Activated B cell treated with CpG ODN at 0.5 μM for 24 hours (primary cell): ENCODE data around the gene CNTNAP2. TPM values are rescaled to one million over a fixed set of nuclear protein-coding genes. Genes with fewer than 3 reads are reported as not detected.

Experiments used
- ATAC-seq: fragments of 200-7000 bp; cut with Tn5 transposase; one replicate; pipeline ENCODE4 v1.10.0; 2021; ENCODE audit warnings: low read depth, mild to moderate bottlenecking, moderate library complexity
- CTCF ChIA-PET: fragments of 350-600 bp; sonication (Branson Sonifier 250); formaldehyde crosslinking; loops from one replicate; lab custom pipeline; 2021; ENCODE audit warnings: antibody characterized with exemption; lab: Charles Lee
- POLR2A ChIA-PET: fragments of 350-600 bp; sonication (Branson Sonifier 250); formaldehyde crosslinking; loops from one replicate; lab custom pipeline; 2021; ENCODE audit warnings: antibody characterized with exemption; lab: Charles Lee
- DNase-seq: peaks from one replicate; pipeline ENCODE4 v3.0.0; 2022
- H3K27ac Mint-ChIP-seq: one replicate; pipeline ENCODE4 v1.8.0; 2020; ENCODE audit warnings: mixed read lengths
- H3K27me3 Mint-ChIP-seq: one replicate; pipeline ENCODE4 v1.8.0; 2021; ENCODE audit warnings: mixed read lengths
- H3K36me3 Mint-ChIP-seq: one replicate; pipeline ENCODE4 v1.8.0; 2021; ENCODE audit warnings: low read depth, mixed read lengths
- H3K4me1 Mint-ChIP-seq: one replicate; pipeline ENCODE4 v1.8.0; 2021; ENCODE audit warnings: mixed read lengths
- H3K4me3 Mint-ChIP-seq: one replicate; pipeline ENCODE4 v1.8.0; 2020; ENCODE audit warnings: mild to moderate bottlenecking, mixed read lengths
- H3K9me3 Mint-ChIP-seq: one replicate; pipeline ENCODE4 v1.8.0; 2020; ENCODE audit warnings: mixed read lengths
- CTCF ChIP-seq: fragments of 200-600 bp; IDR thresholded peaks from one replicate; pipeline ENCODE4 v1.8.0; 2022; ENCODE audit warnings: antibody characterized with exemption, mild to moderate bottlenecking
- intact Hi-C: fragments of 100-400 bp; cut with micrococcal nuclease; formaldehyde crosslinking; loops from one replicate; pipeline ENCODE4 v1.15.1; 2024
- total RNA-seq: library from RNA; stranded (reverse); gene quantifications from 2 replicates; pipeline ENCODE4 v1.2.3, GENCODE V29; 2022

The CNTNAP2 gene
- total RNA-seq, 1 donor from 2014 or later: 0.84 TPM

- CTCF ChIA-PET: no interaction called here
- Mint-ChIP-seq H3K27me3 (no peaks in the 10 kb centered on the region), H3K36me3 (no peaks in the 10 kb centered on the region), H3K27ac (no peak overlapping the region), H3K4me3 (no peak overlapping the region), H3K4me1 (peaks cover 2% of the 10 kb centered on the region), H3K9me3 (peaks cover 2% of the 10 kb centered on the region)
- intact Hi-C loops: no loop called here
- ATAC-seq (no peak), DNase-seq (no peak)
- TF ChIP-seq CTCF: no peak
- POLR2A ChIA-PET: no interaction called here
These were observed 543.1 kb downstream of the CNTNAP2 start for GRCh38 chr7:146659732-146660131.

GRCh38 chr7:146660839-146661238 is 544.2 kb downstream of the CNTNAP2 start:
- POLR2A ChIA-PET: no interaction called here
- Mint-ChIP-seq H3K27ac (no peak overlapping the region), H3K4me3 (no peak overlapping the region), H3K4me1 (peaks cover 2% of the 10 kb centered on the region), H3K27me3 (no peaks in the 10 kb centered on the region), H3K36me3 (no peaks in the 10 kb centered on the region), H3K9me3 (peaks cover 2% of the 10 kb centered on the region)
- ATAC-seq: no peak
- CTCF ChIA-PET: no interaction called here
- intact Hi-C loops: no loop called here
- no peak for TF ChIP-seq CTCF
- no peak for DNase-seq

- intact Hi-C loops: no loop called here
- Mint-ChIP-seq H3K36me3 (no peaks in the 10 kb centered on the region), H3K27ac (no peak overlapping the region), H3K4me1 (no peaks in the 10 kb centered on the region), H3K9me3 (peaks cover 7% of the 10 kb centered on the region), H3K27me3 (no peaks in the 10 kb centered on the region), H3K4me3 (no peak overlapping the region)
- DNase-seq (no peak), ATAC-seq (no peak)
- CTCF ChIA-PET: no interaction called here
- POLR2A ChIA-PET: no interaction called here
- TF ChIP-seq CTCF: no peak
These were observed 544.8 kb downstream of the CNTNAP2 start for GRCh38 chr7:146661435-146661834.

- Mint-ChIP-seq H3K4me3 (no peak overlapping the region), H3K27me3 (no peaks in the 10 kb centered on the region), H3K27ac (no peak overlapping the region), H3K36me3 (no peaks in the 10 kb centered on the region), H3K4me1 (no peaks in the 10 kb centered on the region), H3K9me3 (peaks cover 10% of the 10 kb centered on the region)
- ChIA-PET POLR2A (no interaction called here), CTCF (no interaction called here)
- intact Hi-C loops: no loop called here
- ATAC-seq (no peak), DNase-seq (no peak)
- no peak for TF ChIP-seq CTCF
These were observed 545.3 kb downstream of the CNTNAP2 start for GRCh38 chr7:146661929-146662328.

GRCh38 chr7:146665023-146665422 is 548.4 kb downstream of the CNTNAP2 start:
- no peak overlapping the region for H3K27ac Mint-ChIP-seq
- ChIA-PET CTCF (no interaction called here), POLR2A (no interaction called here)
- intact Hi-C loops: no loop called here
- ATAC-seq (no peak), DNase-seq (no peak)
- TF ChIP-seq CTCF: no peak
- no peaks in the 10 kb centered on the region for H3K4me1 Mint-ChIP-seq
- no peak overlapping the region for H3K4me3 Mint-ChIP-seq
- no peaks in the 10 kb centered on the region for H3K27me3 Mint-ChIP-seq
- peaks cover 14% of the 10 kb centered on the region for H3K9me3 Mint-ChIP-seq
- no peaks in the 10 kb centered on the region for H3K36me3 Mint-ChIP-seq
